ENCODE measurements around the gene CTAG2. TPM values are rescaled to one million over a fixed set of nuclear protein-coding genes. Genes with fewer than 3 reads are reported as not detected.
"Not testable (repeated sequence)": the region's sequence is repeated elsewhere in the genome, so short reads cannot be mapped to it uniquely, and the experiment has no call there.

Gene CTAG2
- total RNA-seq: not detected

- intact Hi-C loops (cut with micrococcal nuclease); CTCF ChIA-PET; POLR2A ChIA-PET; H3K4me3 Mint-ChIP-seq; H3K36me3 Mint-ChIP-seq; H3K27me3 Mint-ChIP-seq; DNase-seq; H3K27ac Mint-ChIP-seq; H3K9me3 Mint-ChIP-seq; H3K4me1 Mint-ChIP-seq (ENCODE audit: low read depth): not testable (repeated sequence)
These were observed at the start of gene CTAG2 for GRCh38 chrX:154653413-154653812. Gene CTAG2 (minus strand): TSS chrX:154653579. CDS start chrX:154653515, 64 bp downstream.

DNA sequence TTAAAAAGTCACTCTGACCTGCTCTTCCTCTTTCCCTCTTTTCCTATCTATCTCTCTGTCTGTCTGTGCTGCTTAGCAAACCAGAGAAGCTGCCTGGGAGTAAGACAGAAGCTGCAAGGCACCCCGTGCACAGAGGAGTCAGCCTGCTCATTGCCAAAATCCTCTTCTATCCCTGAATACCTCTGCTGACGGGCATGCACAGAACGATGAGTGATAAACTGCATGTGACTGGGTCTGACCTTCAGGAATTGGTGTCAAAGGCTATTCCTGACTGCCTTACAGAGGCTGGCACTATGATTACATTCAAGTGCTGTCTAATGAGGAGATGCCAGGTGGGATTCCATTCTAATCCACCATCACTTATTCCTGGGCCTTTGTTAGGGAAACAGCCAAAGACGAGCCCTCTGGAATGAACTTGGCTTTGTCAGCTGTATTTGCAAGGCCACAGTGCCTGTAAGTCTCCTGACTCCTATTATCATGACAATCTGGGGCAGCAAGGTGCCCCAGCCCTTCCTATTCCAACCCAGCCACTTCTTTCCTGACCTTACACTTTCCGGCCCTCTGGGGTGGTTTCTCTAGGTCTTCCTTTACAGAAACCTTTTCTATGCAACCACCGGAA, 45.4 kb upstream of the CTAG2 start:
- H3K27ac Mint-ChIP-seq: no peak overlapping the region
- CTCF ChIA-PET: no interaction called here
- POLR2A ChIA-PET: no interaction called here
- peaks cover 13% of the 10 kb centered on the region for H3K4me1 Mint-ChIP-seq (ENCODE audit: low read depth)
- intact Hi-C loops (cut with micrococcal nuclease): no loop called here
- H3K27me3 Mint-ChIP-seq: no peaks in the 10 kb centered on the region
- H3K36me3 Mint-ChIP-seq: peaks cover 1% of the 10 kb centered on the region
- H3K4me3 Mint-ChIP-seq: no peak overlapping the region
- no peak for DNase-seq
- H3K9me3 Mint-ChIP-seq: no peaks in the 10 kb centered on the region

GRCh38 chrX:154696676-154697045, 43.3 kb upstream of the CTAG2 start:
- DNase-seq: no peak
- Mint-ChIP-seq H3K4me1 (ENCODE audit: low read depth) (peaks cover 13% of the 10 kb centered on the region), H3K9me3 (no peaks in the 10 kb centered on the region), H3K27ac (peak overlapping the region; percentile 51), H3K36me3 (peaks cover 1% of the 10 kb centered on the region), H3K27me3 (no peaks in the 10 kb centered on the region), H3K4me3 (no peak overlapping the region)
- ChIA-PET POLR2A (interaction anchor here (1.3 kb wide), 1 partner anchor 23 kb away, joined by 6 read pairs; no protein-coding TSS in a partner anchor), CTCF (interaction anchor here (1.1 to 1.8 kb wide), 2 partner anchors 22 to 52 kb away, joined by 6 to 7 read pairs; no protein-coding TSS in a partner anchor)
- intact Hi-C loops (cut with micrococcal nuclease): loop anchor here (1.0 kb wide), 1 partner anchor 17 kb away; no protein-coding TSS in a partner anchor

- intact Hi-C loops (cut with micrococcal nuclease): loop anchor here (1.0 kb wide), 1 partner anchor 17 kb away; no protein-coding TSS in a partner anchor
- peak; percentile 34 for DNase-seq
- POLR2A ChIA-PET: interaction anchor here (1.3 kb wide), 1 partner anchor 24 kb away, joined by 6 read pairs; no protein-coding TSS in a partner anchor
- H3K27me3 Mint-ChIP-seq: no peaks in the 10 kb centered on the region
- no peaks in the 10 kb centered on the region for H3K9me3 Mint-ChIP-seq
- peaks cover 13% of the 10 kb centered on the region for H3K4me1 Mint-ChIP-seq (ENCODE audit: low read depth)
- CTCF ChIA-PET: interaction anchor here (0.6 to 1.8 kb wide), 4 partner anchors 12 to 399 kb away, joined by 3 to 7 read pairs (median 4); no protein-coding TSS in a partner anchor
- H3K36me3 Mint-ChIP-seq: peaks cover 1% of the 10 kb centered on the region
- H3K4me3 Mint-ChIP-seq: no peak overlapping the region
- H3K27ac Mint-ChIP-seq: peak overlapping the region; percentile 51
These were observed 42.7 kb upstream of the CTAG2 start for GRCh38 chrX:154695911-154696675.

DNA sequence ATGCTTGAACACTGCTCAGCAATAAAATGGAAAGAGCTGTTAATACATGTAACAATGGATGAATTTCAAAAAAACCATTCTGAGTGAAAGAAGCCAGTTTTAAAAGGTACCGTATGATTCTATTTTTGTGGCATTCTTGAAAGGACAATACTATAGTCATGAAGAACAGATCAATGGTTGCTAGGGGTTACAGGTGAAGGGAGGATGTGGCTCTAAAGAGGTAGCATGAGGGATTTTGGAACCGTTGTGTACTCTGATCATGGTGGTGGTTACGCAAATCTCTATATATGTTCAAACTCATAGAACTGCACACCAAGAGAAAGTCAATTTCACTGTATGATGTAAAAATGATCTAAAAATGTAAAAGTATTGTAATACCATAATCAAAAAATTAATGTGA, 40.0 kb upstream of the CTAG2 start:
- H3K9me3 Mint-ChIP-seq: no peaks in the 10 kb centered on the region
- peaks cover 13% of the 10 kb centered on the region for H3K4me1 Mint-ChIP-seq (ENCODE audit: low read depth)
- POLR2A ChIA-PET: no interaction called here
- intact Hi-C loops (cut with micrococcal nuclease): no loop called here
- no peak for DNase-seq
- CTCF ChIA-PET: no interaction called here
- no peak overlapping the region for H3K27ac Mint-ChIP-seq
- H3K4me3 Mint-ChIP-seq: no peak overlapping the region
- no peaks in the 10 kb centered on the region for H3K36me3 Mint-ChIP-seq
- no peaks in the 10 kb centered on the region for H3K27me3 Mint-ChIP-seq

DNA sequence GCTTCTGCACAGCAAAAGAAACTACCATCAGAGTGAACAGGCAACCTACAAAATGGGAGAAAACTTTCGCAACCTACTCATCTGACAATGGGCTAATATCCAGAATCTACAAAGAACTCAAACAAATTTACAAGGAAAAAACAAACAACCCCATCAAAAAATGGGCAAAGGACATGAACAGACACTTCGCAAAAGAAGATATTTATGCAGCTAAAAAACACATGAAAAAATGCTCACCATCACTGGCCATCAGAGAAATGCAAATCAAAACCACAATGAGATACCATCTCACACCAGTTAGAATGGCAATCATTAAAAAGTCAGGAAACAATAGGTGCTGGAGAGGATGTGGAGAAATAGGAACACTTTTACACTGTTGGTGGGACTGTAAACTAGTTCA, 37.1 kb upstream of the CTAG2 start:
- H3K4me3 Mint-ChIP-seq; H3K27me3 Mint-ChIP-seq; intact Hi-C loops (cut with micrococcal nuclease); H3K36me3 Mint-ChIP-seq; H3K9me3 Mint-ChIP-seq; H3K27ac Mint-ChIP-seq; CTCF ChIA-PET; DNase-seq; H3K4me1 Mint-ChIP-seq (ENCODE audit: low read depth); POLR2A ChIA-PET: not testable (repeated sequence)

- POLR2A ChIA-PET; CTCF ChIA-PET; H3K4me1 Mint-ChIP-seq (ENCODE audit: low read depth); H3K36me3 Mint-ChIP-seq; H3K27me3 Mint-ChIP-seq; DNase-seq; intact Hi-C loops (cut with micrococcal nuclease); H3K4me3 Mint-ChIP-seq; H3K27ac Mint-ChIP-seq: not testable (repeated sequence)
- peaks cover 31% of the 10 kb centered on the region for H3K9me3 Mint-ChIP-seq
These were observed 18.7 kb upstream of the CTAG2 start for GRCh38 chrX:154672084-154672483.

GRCh38 chrX:154670848-154671247, 17.5 kb upstream of the CTAG2 start:
- CTCF ChIA-PET; H3K36me3 Mint-ChIP-seq; H3K4me1 Mint-ChIP-seq (ENCODE audit: low read depth); H3K27ac Mint-ChIP-seq; H3K4me3 Mint-ChIP-seq; POLR2A ChIA-PET; intact Hi-C loops (cut with micrococcal nuclease); H3K27me3 Mint-ChIP-seq: not testable (repeated sequence)
- H3K9me3 Mint-ChIP-seq: peaks cover 31% of the 10 kb centered on the region
- DNase-seq: peak; percentile 10

DNA sequence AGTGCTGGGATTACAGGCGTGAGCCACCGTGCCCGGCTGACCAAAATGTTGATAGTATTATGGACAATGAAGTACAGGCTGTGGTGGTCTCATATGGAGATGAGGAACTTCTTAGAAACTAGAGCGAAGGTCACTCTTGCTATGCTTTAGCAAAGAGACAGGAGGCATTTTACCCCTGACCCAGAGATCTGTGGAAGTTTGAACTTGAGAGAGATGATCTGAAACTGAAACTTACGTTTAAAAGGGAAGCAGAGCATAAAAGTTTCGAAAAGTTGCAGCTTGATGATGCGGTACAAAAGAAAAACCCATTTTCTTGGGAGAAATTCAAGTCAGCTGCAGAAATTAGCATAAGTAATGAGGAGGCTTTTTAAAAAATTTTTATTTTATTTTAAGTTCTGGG, 8.5 kb upstream of the CTAG2 start:
- H3K27ac Mint-ChIP-seq: no peak overlapping the region

GRCh38 chrX:154661170-154661569, 7.8 kb upstream of the CTAG2 start:
- ChIA-PET POLR2A (interaction anchor here (0.6 kb wide), 1 partner anchor 58 kb away, joined by 3 read pairs; no protein-coding TSS in a partner anchor), CTCF (no interaction called here)
- peaks cover 6% of the 10 kb centered on the region for H3K4me1 Mint-ChIP-seq (ENCODE audit: low read depth)
- no peak for DNase-seq
- no peak overlapping the region for H3K4me3 Mint-ChIP-seq
- intact Hi-C loops (cut with micrococcal nuclease): no loop called here
- no peaks in the 10 kb centered on the region for H3K27me3 Mint-ChIP-seq
- no peaks in the 10 kb centered on the region for H3K9me3 Mint-ChIP-seq
- no peaks in the 10 kb centered on the region for H3K36me3 Mint-ChIP-seq
- H3K27ac Mint-ChIP-seq: no peak overlapping the region

More for the DNA sequence above, 8.5 kb upstream of the CTAG2 start:
- H3K4me1 Mint-ChIP-seq (ENCODE audit: low read depth): peaks cover 6% of the 10 kb centered on the region
- intact Hi-C loops (cut with micrococcal nuclease): no loop called here
- no peak overlapping the region for H3K4me3 Mint-ChIP-seq
- ChIA-PET POLR2A (no interaction called here), CTCF (no interaction called here)
- DNase-seq: no peak
- no peaks in the 10 kb centered on the region for H3K36me3 Mint-ChIP-seq
- H3K27me3 Mint-ChIP-seq: no peaks in the 10 kb centered on the region
- H3K9me3 Mint-ChIP-seq: no peaks in the 10 kb centered on the region

DNA sequence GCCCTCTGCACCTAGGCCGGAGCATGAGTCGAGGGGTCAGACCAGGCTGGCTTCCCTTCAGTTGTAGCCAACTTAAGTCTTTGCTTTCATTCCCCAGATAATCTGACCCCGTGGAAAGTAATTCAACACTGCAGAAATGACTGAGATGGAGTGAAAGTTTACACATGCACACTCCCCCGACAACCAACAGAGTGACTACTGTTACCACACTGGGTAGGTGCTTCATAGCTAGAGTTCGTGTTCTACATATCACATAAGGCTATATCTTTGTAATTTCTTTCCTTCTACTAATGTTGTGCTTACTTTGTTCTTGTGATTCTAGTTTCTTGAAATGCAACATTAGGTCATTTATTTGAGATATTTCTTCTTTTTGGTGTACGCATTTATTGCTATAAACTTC, 7.2 kb upstream of the CTAG2 start:
- no peak for DNase-seq
- no peaks in the 10 kb centered on the region for H3K27me3 Mint-ChIP-seq
- H3K27ac Mint-ChIP-seq: no peak overlapping the region
- H3K36me3 Mint-ChIP-seq: no peaks in the 10 kb centered on the region
- peaks cover 6% of the 10 kb centered on the region for H3K4me1 Mint-ChIP-seq (ENCODE audit: low read depth)
- CTCF ChIA-PET: no interaction called here
- intact Hi-C loops (cut with micrococcal nuclease): no loop called here
- no peaks in the 10 kb centered on the region for H3K9me3 Mint-ChIP-seq
- H3K4me3 Mint-ChIP-seq: no peak overlapping the region
- POLR2A ChIA-PET: interaction anchor here (0.6 kb wide), 1 partner anchor 59 kb away, joined by 3 read pairs; no protein-coding TSS in a partner anchor

- H3K9me3 Mint-ChIP-seq: no peaks in the 10 kb centered on the region
- intact Hi-C loops (cut with micrococcal nuclease): no loop called here
- ChIA-PET POLR2A (no interaction called here), CTCF (no interaction called here)
- DNase-seq: no peak
- no peak overlapping the region for H3K4me3 Mint-ChIP-seq
- no peaks in the 10 kb centered on the region for H3K27me3 Mint-ChIP-seq
- peaks cover 6% of the 10 kb centered on the region for H3K4me1 Mint-ChIP-seq (ENCODE audit: low read depth)
- no peaks in the 10 kb centered on the region for H3K36me3 Mint-ChIP-seq
- no peak overlapping the region for H3K27ac Mint-ChIP-seq
These were observed 5.6 kb upstream of the CTAG2 start for GRCh38 chrX:154658957-154659356.

DNA sequence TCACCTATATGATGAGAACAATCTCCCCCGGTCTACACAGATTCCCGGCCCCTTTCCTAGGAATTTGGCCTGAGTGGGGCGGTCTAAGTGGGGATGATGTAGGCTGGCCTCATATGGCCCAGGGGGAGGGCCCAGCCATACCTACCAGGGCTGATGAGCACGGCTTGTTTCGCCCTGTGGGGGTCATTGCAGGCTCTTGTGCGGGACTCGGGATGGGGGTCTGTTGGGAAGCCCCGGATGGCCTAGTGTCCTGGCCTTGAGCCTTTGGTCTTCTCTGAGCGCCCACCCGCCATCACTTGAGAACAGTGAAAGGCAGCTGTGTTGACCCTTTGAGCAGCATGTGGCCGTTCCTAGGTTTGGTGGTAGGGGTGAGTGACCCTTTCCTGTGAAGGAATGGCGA, 4.8 kb upstream of the CTAG2 start:
- Mint-ChIP-seq H3K36me3 (no peaks in the 10 kb centered on the region), H3K4me1 (ENCODE audit: low read depth) (peaks cover 6% of the 10 kb centered on the region), H3K9me3 (no peaks in the 10 kb centered on the region), H3K27ac (no peak overlapping the region), H3K27me3 (no peaks in the 10 kb centered on the region), H3K4me3 (no peak overlapping the region)
- intact Hi-C loops (cut with micrococcal nuclease): no loop called here
- POLR2A ChIA-PET: no interaction called here
- CTCF ChIA-PET: no interaction called here
- no peak for DNase-seq

All from activated CD4-positive, alpha-beta memory T cell treated with anti-CD3 and anti-CD28 coated beads for 36 hours (primary cell).